Transverse colon (tissue), 3 donors: ENCODE data around the gene NTNG1.

Experiments
- CTCF ChIP-seq, 5 experiments: fragments of 200-600 bp in 3 of 5; fragments of 450-650 bp in 2 of 5; sonication (generic) in 3 of 5; IDR thresholded peaks; 1 replicate in 2 of 5; 2 replicates in 3 of 5; pipeline ENCODE4 v1.5.1; 2016 to 2017; ENCODE audit warnings: antibody characterized with exemption in 5 of 5, inconsistent platforms in 3 of 5, mild to moderate bottlenecking in 2 of 5, moderate library complexity in 1 of 5
- EP300 ChIP-seq: sonication (generic); formaldehyde crosslinking; IDR thresholded peaks from one replicate; pipeline ENCODE4 v1.6.1; 2017; ENCODE audit warnings: antibody characterized with exemption, low read depth
- POLR2A ChIP-seq: fragments of 450-650 bp; IDR thresholded peaks from one replicate; pipeline ENCODE4 v1.6.1; 2016; ENCODE audit warnings: antibody characterized with exemption, mild to moderate bottlenecking, moderate library complexity

- TF ChIP-seq POLR2A: no peak
- no peak for TF ChIP-seq CTCF (IDR thresholded peaks at IDR 0.05)
- TF ChIP-seq EP300: no peak
Measured at GRCh38 chr1:107162745-107163144, 21.9 kb downstream of the NTNG1 start.
